ENCODE results near the gene UNC50. TPM values are rescaled to one million over a fixed set of nuclear protein-coding genes. Genes with fewer than 3 reads are reported as not detected.
"Not testable (repeated sequence)": the region's sequence is repeated elsewhere in the genome, so short reads cannot be mapped to it uniquely, and the experiment has no call there.

UNC50 gene
- total RNA-seq, 1 donor from 2014 or later: 55.8 TPM

GRCh38 chr2:98573426-98573825, 35.0 kb upstream of the UNC50 start:
- DNase-seq (ENCODE audit: low spot score in 2 of 2) (no peak), FAIRE-seq (no peak)

- FAIRE-seq: no peak
- DNase-seq (ENCODE audit: low spot score in 2 of 2): no peak
Observed at GRCh38 chr2:98576666-98577312, 31.6 kb upstream of the UNC50 start.

GRCh38 chr2:98577313-98577712, 31.1 kb upstream of the UNC50 start:
- DNase-seq (ENCODE audit: low spot score in 2 of 2) (no peak), FAIRE-seq (no peak)

GRCh38 chr2:98578231-98578630, 30.2 kb upstream of the UNC50 start:
- DNase-seq (ENCODE audit: low spot score in 2 of 2): no peak
- FAIRE-seq: no peak

- no peak for FAIRE-seq
- no peak for DNase-seq (ENCODE audit: low spot score in 2 of 2)
Observed at GRCh38 chr2:98579926-98580325, 28.5 kb upstream of the UNC50 start.

GRCh38 chr2:98580656-98581284, 27.6 kb upstream of the UNC50 start:
- DNase-seq (ENCODE audit: low spot score in 2 of 2): no peak
- FAIRE-seq: no peak

GRCh38 chr2:98582523-98582922, 25.9 kb upstream of the UNC50 start:
- FAIRE-seq (no peak), DNase-seq (ENCODE audit: low spot score in 2 of 2) (no peak)

- no peak for DNase-seq (ENCODE audit: low spot score in 2 of 2)
- FAIRE-seq: no peak
Observed at GRCh38 chr2:98583276-98583675, 25.1 kb upstream of the UNC50 start.

- DNase-seq (ENCODE audit: low spot score in 2 of 2) (no peak), FAIRE-seq (no peak)
Observed at GRCh38 chr2:98583816-98584618, 24.4 kb upstream of the UNC50 start.

- no peak for DNase-seq (ENCODE audit: low spot score in 2 of 2)
- no peak for FAIRE-seq
Observed at GRCh38 chr2:98585386-98585785, 23.0 kb upstream of the UNC50 start.

GRCh38 chr2:98586551-98587140, 21.7 kb upstream of the UNC50 start:
- no peak for FAIRE-seq
- no peak for DNase-seq (ENCODE audit: low spot score in 2 of 2)

- DNase-seq (ENCODE audit: low spot score in 2 of 2) (no peak), FAIRE-seq (no peak)
Observed at GRCh38 chr2:98588880-98589431, 19.4 kb upstream of the UNC50 start.

GRCh38 chr2:98589489-98589888, 18.9 kb upstream of the UNC50 start:
- no peak for FAIRE-seq

GRCh38 chr2:98592565-98592964, 15.8 kb upstream of the UNC50 start:
- FAIRE-seq (no peak), DNase-seq (ENCODE audit: low spot score in 2 of 2) (no peak)

More at GRCh38 chr2:98589489-98589888, 18.9 kb upstream of the UNC50 start:
- DNase-seq (ENCODE audit: low spot score in 2 of 2): no peak

GRCh38 chr2:98594665-98595064, 13.7 kb upstream of the UNC50 start:
- not testable (repeated sequence) for DNase-seq (ENCODE audit: low spot score in 2 of 2); FAIRE-seq

GRCh38 chr2:98598781-98599428, 9.5 kb upstream of the UNC50 start:
- FAIRE-seq (no peak), DNase-seq (ENCODE audit: low spot score in 2 of 2) (no peak)

GRCh38 chr2:98601532-98602132, 6.8 kb upstream of the UNC50 start:
- DNase-seq (ENCODE audit: low spot score in 2 of 2): no peak
- FAIRE-seq: no peak

- DNase-seq (ENCODE audit: low spot score in 2 of 2) (no peak), FAIRE-seq (no peak)
Observed at GRCh38 chr2:98604547-98604946, 3.8 kb upstream of the UNC50 start.

GRCh38 chr2:98605076-98605475, 3.3 kb upstream of the UNC50 start:
- no peak for FAIRE-seq

GRCh38 chr2:98606431-98606830, 2.0 kb upstream of the UNC50 start:
- FAIRE-seq: no peak
- DNase-seq (ENCODE audit: low spot score in 2 of 2): no peak

More at GRCh38 chr2:98605076-98605475, 3.3 kb upstream of the UNC50 start:
- DNase-seq (ENCODE audit: low spot score in 2 of 2): no peak

Data from frontal cortex (tissue), 4 donors.